Activated CD4-positive, alpha-beta T cell treated with anti-CD3 and anti-CD28 coated beads for 36 hours (primary cell): ENCODE results near the gene PDE6B. TPM values are rescaled to one million over a fixed set of nuclear protein-coding genes. Genes with fewer than 3 reads are reported as not detected.
"Not testable (repeated sequence)": the region's sequence is repeated elsewhere in the genome, so short reads cannot be mapped to it uniquely, and the experiment has no call there.

ENCODE experiments used
- ATAC-seq: fragments of 200-7000 bp; cut with Tn5 transposase; one replicate; pipeline ENCODE4 v1.10.0; 2021; ENCODE audit warnings: mild to moderate bottlenecking, moderate library complexity
- CTCF ChIA-PET: fragments of 350-600 bp; sonication (Branson Sonifier 250); formaldehyde crosslinking; loops from one replicate; lab custom pipeline; 2021; ENCODE audit warnings: antibody characterized with exemption; lab: Charles Lee
- POLR2A ChIA-PET: fragments of 350-600 bp; sonication (Branson Sonifier 250); formaldehyde crosslinking; loops from one replicate; lab custom pipeline; 2021; ENCODE audit warnings: antibody characterized with exemption, inconsistent platforms; lab: Charles Lee
- DNase-seq: peaks from one replicate; pipeline ENCODE4 v3.0.0-alpha.2; 2020
- H3K27ac Mint-ChIP-seq: one replicate; pipeline ENCODE4 v1.8.0; 2021; ENCODE audit warnings: mixed read lengths
- H3K27me3 Mint-ChIP-seq: one replicate; pipeline ENCODE4 v1.8.0; 2021; ENCODE audit warnings: mixed read lengths
- H3K36me3 Mint-ChIP-seq: one replicate; pipeline ENCODE4 v1.8.0; 2021; ENCODE audit warnings: low read depth, mixed read lengths
- H3K4me1 Mint-ChIP-seq: one replicate; pipeline ENCODE4 v1.8.0; 2021; ENCODE audit warnings: mixed read lengths
- H3K4me3 Mint-ChIP-seq: one replicate; pipeline ENCODE4 v1.8.0; 2021; ENCODE audit warnings: mild to moderate bottlenecking, moderate library complexity, mixed read lengths
- H3K9me3 Mint-ChIP-seq: one replicate; pipeline ENCODE4 v1.8.0; 2021; ENCODE audit warnings: low read depth, mixed read lengths
- intact Hi-C, 2 experiments: fragments of 100-400 bp; cut with DNase I in 1 of 2; cut with micrococcal nuclease in 1 of 2; formaldehyde crosslinking; loops; one replicate each; pipeline versions ENCODE4 v1.14.2 to v1.15.1; 2022 to 2024; cut with DNase I, micrococcal nuclease
- total RNA-seq, 2 experiments: library from RNA; stranded (reverse); gene quantifications; one replicate each; pipeline ENCODE4 v1.2.3, GENCODE V29; 2021

PDE6B gene
- total RNA-seq, 2 experiments from 2014 or later = 16.2 to 17.2 TPM

DNA sequence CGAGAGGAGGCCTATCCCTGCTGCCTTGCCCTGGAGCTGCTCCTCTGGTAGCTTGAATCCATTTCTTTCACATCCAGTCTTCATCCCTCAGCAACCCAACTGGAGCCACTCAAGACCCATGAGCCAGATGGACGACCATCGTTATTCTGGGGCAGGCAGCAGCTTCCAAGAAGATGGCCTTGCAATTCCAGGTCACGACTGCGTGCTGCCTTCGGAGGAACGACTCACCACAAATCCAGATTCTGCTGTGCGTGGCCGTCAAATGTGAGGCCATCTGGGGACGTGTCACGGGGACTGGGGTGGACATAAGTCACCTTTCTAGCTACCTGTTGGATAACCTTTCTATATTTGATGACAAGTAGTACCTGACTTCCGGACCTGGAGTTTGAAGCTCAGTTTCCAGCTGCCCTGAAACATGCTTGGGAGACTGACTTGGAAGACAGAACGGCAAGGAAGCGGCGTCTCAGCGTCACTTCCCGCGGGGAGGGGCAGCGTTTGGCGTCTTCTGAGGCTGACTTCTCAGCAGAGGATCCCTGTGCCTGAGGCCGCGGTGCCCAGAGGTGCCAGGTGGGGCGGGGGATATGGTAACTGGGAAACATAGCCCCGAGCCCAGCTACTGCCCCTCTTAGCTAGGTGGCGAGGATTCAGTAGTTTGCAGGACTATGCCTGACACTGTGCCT is 37.6 kb upstream of the PDE6B start:
- H3K27me3 Mint-ChIP-seq = peaks cover 22% of the 10 kb centered on the region
- peaks cover 4% of the 10 kb centered on the region for H3K9me3 Mint-ChIP-seq
- ChIA-PET CTCF (interaction anchor here (1.2 kb wide), 1 partner anchor 15 kb away, joined by 3 read pairs; no protein-coding TSS in a partner anchor), POLR2A (no interaction called here)
- DNase-seq = no peak
- H3K27ac Mint-ChIP-seq = no peak overlapping the region
- intact Hi-C loops = no loop called here
- no peak overlapping the region for H3K4me3 Mint-ChIP-seq
- no peaks in the 10 kb centered on the region for H3K4me1 Mint-ChIP-seq
- H3K36me3 Mint-ChIP-seq = no peaks in the 10 kb centered on the region
- ATAC-seq = no peak

DNA sequence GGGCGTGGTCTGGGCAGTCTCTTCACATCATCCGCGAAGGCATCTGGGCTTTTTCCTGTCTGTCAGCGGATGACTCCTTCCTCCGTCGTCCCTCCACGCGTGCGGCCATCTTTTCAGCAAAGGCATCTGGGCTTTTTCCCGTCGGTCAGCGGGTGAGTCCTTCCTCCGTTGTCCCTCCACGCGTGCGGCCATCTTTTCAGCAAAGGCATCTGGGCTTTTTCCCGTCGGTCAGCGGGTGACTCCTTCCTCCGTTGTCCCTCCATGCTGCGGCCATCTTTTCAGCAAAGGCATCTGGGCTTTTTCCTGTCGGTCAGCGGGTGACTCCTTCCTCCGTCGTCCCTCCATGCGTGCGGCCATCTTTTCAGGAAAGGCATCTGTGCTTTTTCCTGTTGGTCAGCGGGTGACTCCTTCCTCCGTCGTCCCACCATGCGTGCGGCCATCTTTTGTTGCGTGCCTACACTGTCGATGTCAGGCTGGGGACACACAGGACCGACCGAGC is 37.0 kb upstream of the PDE6B start:
- no peak for ATAC-seq
- Mint-ChIP-seq H3K4me1 (no peaks in the 10 kb centered on the region), H3K9me3 (peaks cover 4% of the 10 kb centered on the region), H3K27ac (no peak overlapping the region), H3K4me3 (no peak overlapping the region), H3K36me3 (no peaks in the 10 kb centered on the region), H3K27me3 (peaks cover 22% of the 10 kb centered on the region)
- DNase-seq = no peak
- intact Hi-C loops = no loop called here
- ChIA-PET POLR2A (no interaction called here), CTCF (interaction anchor here (1.2 kb wide), 1 partner anchor 15 kb away, joined by 3 read pairs; no protein-coding TSS in a partner anchor)

GRCh38 chr4:589219-589963 is 36.0 kb upstream of the PDE6B start:
- peaks cover 3% of the 10 kb centered on the region for H3K9me3 Mint-ChIP-seq
- CTCF ChIA-PET = no interaction called here
- POLR2A ChIA-PET = no interaction called here
- intact Hi-C loops = no loop called here
- H3K4me3 Mint-ChIP-seq = no peak overlapping the region
- no peak for ATAC-seq
- H3K4me1 Mint-ChIP-seq = no peaks in the 10 kb centered on the region
- no peak for DNase-seq
- H3K36me3 Mint-ChIP-seq = peaks cover 2% of the 10 kb centered on the region
- peaks cover 22% of the 10 kb centered on the region for H3K27me3 Mint-ChIP-seq
- no peak overlapping the region for H3K27ac Mint-ChIP-seq

DNA sequence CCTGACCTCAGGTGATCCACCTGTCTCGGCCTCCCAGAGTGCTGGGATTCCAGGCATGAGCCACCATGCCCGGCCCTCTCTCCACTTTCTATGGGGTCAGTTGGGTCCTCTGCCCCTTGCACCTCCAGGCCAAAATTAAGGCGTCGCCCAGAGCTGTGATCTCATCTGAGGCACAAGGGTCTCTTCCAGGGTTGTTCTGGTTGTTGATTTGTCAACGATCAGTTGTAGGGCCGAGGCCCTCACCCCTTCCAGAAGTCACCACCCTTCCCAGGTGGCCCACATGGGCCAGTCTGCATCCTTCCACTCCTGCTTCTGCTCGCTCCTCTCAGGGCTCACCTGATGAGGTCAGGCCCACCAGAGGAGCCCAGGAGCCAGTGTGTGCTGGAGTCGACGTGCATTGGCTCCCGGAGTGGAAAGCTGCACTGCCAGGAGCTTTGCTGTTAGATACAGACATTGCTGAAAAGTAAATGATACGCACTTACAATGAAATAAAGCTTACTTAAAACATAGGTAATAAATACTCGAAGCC is 35.0 kb upstream of the PDE6B start:
- CTCF ChIA-PET = no interaction called here
- no peak for ATAC-seq
- Mint-ChIP-seq H3K4me1 (no peaks in the 10 kb centered on the region), H3K4me3 (no peak overlapping the region), H3K9me3 (peaks cover 4% of the 10 kb centered on the region), H3K27me3 (peaks cover 26% of the 10 kb centered on the region), H3K36me3 (peaks cover 3% of the 10 kb centered on the region), H3K27ac (no peak overlapping the region)
- no peak for DNase-seq
- intact Hi-C loops = no loop called here
- POLR2A ChIA-PET = no interaction called here

DNA sequence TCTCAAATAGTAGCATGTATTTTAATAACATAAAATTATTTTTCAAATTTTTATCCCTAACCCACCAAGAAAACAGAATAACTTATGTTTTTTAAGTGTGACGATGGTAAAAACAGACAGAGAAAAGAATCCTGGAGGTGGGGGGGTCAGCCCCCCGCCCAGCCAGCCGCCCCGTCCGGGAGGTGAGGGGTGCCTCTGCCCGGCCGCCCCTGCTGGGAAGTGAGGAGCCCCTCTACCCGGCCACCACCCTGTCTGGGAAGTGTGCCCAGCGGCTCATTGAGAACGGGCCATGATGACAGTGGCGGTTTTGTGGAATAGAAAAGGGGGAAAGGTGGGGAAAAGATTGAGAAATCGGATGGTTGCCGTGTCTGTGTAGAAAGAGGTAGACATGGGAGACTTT is 33.2 kb upstream of the PDE6B start:
- H3K36me3 Mint-ChIP-seq, CTCF ChIA-PET, H3K4me3 Mint-ChIP-seq, ATAC-seq, H3K9me3 Mint-ChIP-seq, H3K4me1 Mint-ChIP-seq, intact Hi-C loops, H3K27ac Mint-ChIP-seq, DNase-seq, POLR2A ChIA-PET: not testable (repeated sequence)
- H3K27me3 Mint-ChIP-seq = peaks cover 30% of the 10 kb centered on the region

DNA sequence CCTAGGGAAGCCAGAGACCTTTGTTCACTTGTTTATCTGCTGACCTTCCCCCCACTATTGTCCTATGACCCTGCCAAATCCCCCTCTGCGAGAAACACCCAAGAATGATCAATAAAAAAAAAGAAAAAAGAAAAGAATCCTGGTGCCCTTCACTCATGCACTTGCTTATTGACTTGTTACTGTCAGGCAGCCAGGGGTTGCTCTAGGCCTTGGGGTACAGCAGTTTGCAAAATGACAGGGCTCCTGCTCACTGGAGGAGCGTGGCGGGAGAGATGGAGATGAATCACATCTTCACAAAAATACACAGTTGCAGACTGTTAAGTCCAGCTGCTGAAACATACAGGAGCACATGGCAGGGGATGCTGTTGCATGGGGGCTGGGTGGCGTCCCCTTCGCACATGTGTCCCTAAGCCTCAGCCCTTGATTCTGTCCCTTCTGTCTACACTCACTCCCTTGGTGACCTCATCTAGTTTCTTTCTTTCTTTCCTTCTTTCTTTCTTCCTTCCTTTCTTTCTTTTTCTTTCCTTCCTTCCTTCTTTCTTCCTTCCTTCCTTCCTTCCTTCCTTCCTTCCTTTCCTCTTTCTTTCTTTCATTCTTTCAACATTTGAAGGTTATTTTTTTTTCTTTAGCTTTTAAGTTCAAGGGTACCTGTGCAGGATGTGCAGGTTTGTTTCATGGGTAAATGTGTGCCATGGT is 32.4 kb upstream of the PDE6B start:
- intact Hi-C loops = no loop called here
- ATAC-seq (no peak), DNase-seq (no peak)
- H3K9me3 Mint-ChIP-seq = peaks cover 4% of the 10 kb centered on the region
- POLR2A ChIA-PET = no interaction called here
- peaks cover 29% of the 10 kb centered on the region for H3K27me3 Mint-ChIP-seq
- no peaks in the 10 kb centered on the region for H3K4me1 Mint-ChIP-seq
- CTCF ChIA-PET = interaction anchor here (0.6 kb wide), 1 partner anchor 874 kb away, joined by 3 read pairs; no protein-coding TSS in a partner anchor
- H3K4me3 Mint-ChIP-seq = no peak overlapping the region
- no peak overlapping the region for H3K27ac Mint-ChIP-seq
- peaks cover 3% of the 10 kb centered on the region for H3K36me3 Mint-ChIP-seq

DNA sequence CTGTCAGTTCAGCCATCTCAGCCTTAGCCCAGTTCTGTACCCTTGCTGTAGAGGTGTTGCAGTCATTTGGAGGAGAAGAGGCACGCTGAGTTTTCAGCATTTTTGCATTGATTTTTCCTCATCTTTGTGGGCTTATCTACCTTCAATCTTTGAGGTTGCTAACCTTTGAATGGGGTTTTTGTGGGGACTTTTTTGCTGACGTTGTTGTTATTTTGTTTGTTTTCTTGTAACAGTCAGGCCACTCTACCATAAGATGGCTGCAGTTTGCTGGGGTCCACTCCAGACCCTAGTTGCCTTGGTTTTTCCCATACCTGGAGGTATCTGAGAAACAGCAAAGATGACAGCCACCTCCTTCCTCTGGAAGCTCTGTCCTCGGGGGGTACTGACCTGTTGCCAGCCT is 26.4 kb upstream of the PDE6B start:
- ChIA-PET CTCF (interaction anchor here (0.7 kb wide), 1 partner anchor 281 kb away, joined by 3 read pairs; no protein-coding TSS in a partner anchor), POLR2A (no interaction called here)
- Mint-ChIP-seq H3K4me3 (no peak overlapping the region), H3K27ac (no peak overlapping the region), H3K27me3 (peaks cover 22% of the 10 kb centered on the region), H3K36me3 (peaks cover 3% of the 10 kb centered on the region), H3K9me3 (peaks cover 4% of the 10 kb centered on the region), H3K4me1 (peaks cover 16% of the 10 kb centered on the region)
- intact Hi-C loops = no loop called here
- ATAC-seq = no peak
- DNase-seq = no peak

- intact Hi-C loops = loop anchor here (5.0 to 10.0 kb wide), 3 partner anchors 72 to 263 kb away; partner anchors contain the start of genes ATP5ME (in 1 of the 2), MYL5 (in 1 of the 2) and ZNF141 (in 1 of the 2)
- no peaks in the 10 kb centered on the region for H3K9me3 Mint-ChIP-seq
- H3K4me1 Mint-ChIP-seq = peaks cover 19% of the 10 kb centered on the region
- DNase-seq (no peak), ATAC-seq (no peak)
- no peak overlapping the region for H3K4me3 Mint-ChIP-seq
- POLR2A ChIA-PET = interaction anchor here (0.6 kb wide), 1 partner anchor 600 kb away, joined by 3 read pairs; no protein-coding TSS in a partner anchor
- H3K27ac Mint-ChIP-seq = no peak overlapping the region
- CTCF ChIA-PET = interaction anchor here (0.6 kb wide), 1 partner anchor 38 kb away, joined by 3 read pairs; no protein-coding TSS in a partner anchor
- H3K27me3 Mint-ChIP-seq = peaks cover 16% of the 10 kb centered on the region
- H3K36me3 Mint-ChIP-seq = no peaks in the 10 kb centered on the region
These were observed 25.2 kb upstream of the PDE6B start for GRCh38 chr4:600166-600565.

GRCh38 chr4:600850-601515 is 24.4 kb upstream of the PDE6B start:
- Mint-ChIP-seq H3K27me3 (peaks cover 17% of the 10 kb centered on the region), H3K4me3 (no peak overlapping the region), H3K36me3 (no peaks in the 10 kb centered on the region), H3K4me1 (peaks cover 19% of the 10 kb centered on the region), H3K27ac (peak overlapping the region; percentile 48), H3K9me3 (no peaks in the 10 kb centered on the region)
- ChIA-PET CTCF (interaction anchor here (0.6 to 0.8 kb wide), 2 partner anchors 26 to 95 kb away, joined by 4 to 5 read pairs; no protein-coding TSS in a partner anchor), POLR2A (interaction anchor here (0.5 kb wide), 1 partner anchor 73 kb away, joined by 3 read pairs; the partner anchor contains the start of genes ATP5ME and MYL5)
- peak; percentile 95 for ATAC-seq
- intact Hi-C loops = loop anchor here (1.0 to 10.0 kb wide), 4 partner anchors 71 to 264 kb away; partner anchors contain the start of genes ATP5ME (in 2 of the 2), MYL5 (in 2 of the 2) and ZNF141 (in 1 of the 2)
- DNase-seq = peak; percentile 89
